Neural cell (in vitro differentiated cells): ENCODE data around the gene PGM1. TPM values are rescaled to one million over a fixed set of nuclear protein-coding genes. Genes with fewer than 3 reads are reported as not detected.

Experiments
- H2AFZ ChIP-seq: fragments of 200-600, 300-800 bp; sonication (generic), shearing (Covaris generic); 2 replicates; pipeline ENCODE4 v1.6.0; 2014; ENCODE audit warnings: low read depth, mild to moderate bottlenecking, antibody characterized with exemption, low read length, moderate library complexity
- H3F3A ChIP-seq: fragments of 200-600 bp; shearing (Covaris generic); 2 replicates; pipeline ENCODE4 v1.6.1; 2016; ENCODE audit warnings: mild to moderate bottlenecking, moderate library complexity, mixed read lengths, antibody characterized with exemption, low read length; ENCODE audit not compliant: insufficient read depth, poor library complexity, severe bottlenecking
- H3K27ac ChIP-seq: fragments of 200-600, 300-800 bp; sonication (generic), shearing (Covaris generic); 2 replicates; pipeline ENCODE4 v1.5.1; 2014; ENCODE audit warnings: mild to moderate bottlenecking, low read length, moderate library complexity
- H3K27me3 ChIP-seq: fragments of 300-800, 200-600 bp; sonication (generic), shearing (Covaris generic); 2 replicates; pipeline ENCODE4 v1.6.0; 2014; ENCODE audit warnings: mild to moderate bottlenecking, low read depth, low read length, moderate library complexity; ENCODE audit not compliant: insufficient read depth
- H3K36me3 ChIP-seq: fragments of 300-800, 200-600 bp; sonication (generic), shearing (Covaris generic); 2 replicates; pipeline ENCODE4 v1.5.1; 2014; ENCODE audit warnings: mild to moderate bottlenecking, antibody characterized with exemption, low read length, moderate library complexity; ENCODE audit not compliant: insufficient read depth
- H3K4me2 ChIP-seq: fragments of 300-800, 200-600 bp; sonication (generic), shearing (Covaris generic); 2 replicates; pipeline ENCODE4 v1.6.0; 2014; ENCODE audit warnings: mild to moderate bottlenecking, low read length
- H3K4me3 ChIP-seq: fragments of 300-800, 200-600 bp; sonication (generic), shearing (Covaris generic); 2 replicates; pipeline ENCODE4 v1.5.1; 2014; ENCODE audit warnings: mild to moderate bottlenecking, low read length, moderate library complexity
- H3K79me2 ChIP-seq: fragments of 200-600 bp; shearing (Covaris generic); replicated peaks from 2 replicates; pipeline ENCODE4 v1.6.0; 2014; ENCODE audit warnings: mild to moderate bottlenecking, low read length, moderate library complexity; ENCODE audit not compliant: insufficient read depth
- H3K9ac ChIP-seq: fragments of 300-800, 200-600 bp; sonication (generic), shearing (Covaris generic); 2 replicates; pipeline ENCODE4 v1.6.1; 2016; ENCODE audit warnings: mild to moderate bottlenecking, low read length, mixed read lengths
- H3K9me2 ChIP-seq: fragments of 200-600 bp; shearing (Covaris generic); 2 replicates; pipeline ENCODE4 v1.6.1; 2016; ENCODE audit warnings: mild to moderate bottlenecking, low read length, mixed read lengths; ENCODE audit not compliant: insufficient read depth
- H3K9me3 ChIP-seq: fragments of 200-600, 300-800 bp; sonication (generic), shearing (Covaris generic); 2 replicates; pipeline ENCODE4 v1.6.1; 2016; ENCODE audit warnings: mild to moderate bottlenecking, mixed run types, low read length, moderate library complexity, mixed read lengths
- H4K20me1 ChIP-seq: fragments of 200-600 bp; shearing (Covaris generic); 2 replicates; pipeline ENCODE4 v1.6.1; 2016; ENCODE audit warnings: mild to moderate bottlenecking, mixed run types; ENCODE audit not compliant: insufficient read depth
- EZH2 ChIP-seq: fragments of 200-600, 300-800 bp; shearing (Covaris generic), sonication (generic); IDR thresholded peaks from 2 replicates; pipeline ENCODE4 v1.6.1; 2014; ENCODE audit warnings: antibody characterized with exemption, low read length, borderline replicate concordance, mild to moderate bottlenecking; ENCODE audit not compliant: insufficient read depth, poor library complexity, severe bottlenecking
- MXI1 ChIP-seq: fragments of 450-650 bp; conservative IDR thresholded peaks from 2 replicates; pipeline ENCODE4 v1.6.1; 2014; ENCODE audit warnings: antibody characterized with exemption, mild to moderate bottlenecking; ENCODE audit not compliant: poor library complexity, severe bottlenecking
- POLR2AphosphoS5 ChIP-seq: IDR thresholded peaks from 2 replicates; pipeline ENCODE4 v1.6.1; 2012
- RAD21 ChIP-seq: fragments of 450-650 bp; conservative IDR thresholded peaks from 2 replicates; pipeline ENCODE4 v1.6.1; 2014; ENCODE audit warnings: antibody characterized with exemption, mild to moderate bottlenecking, moderate library complexity
- SMC3 ChIP-seq: fragments of 450-650 bp; conservative IDR thresholded peaks from 2 replicates; pipeline ENCODE4 v1.6.1; 2014; ENCODE audit warnings: antibody characterized with exemption, mild to moderate bottlenecking, moderate library complexity; ENCODE audit not compliant: poor library complexity
- TAF1 ChIP-seq: IDR thresholded peaks from 2 replicates; pipeline ENCODE4 v1.6.1; 2012; ENCODE audit warnings: low read depth
- polyA plus RNA-seq: library from polyadenylated mRNA; depleted of rRNA; stranded (reverse); fragments of >200 nt; gene quantifications from 2 replicates; pipeline ENCODE4 v1.2.3, GENCODE V29; 2014
- TF ChIP-seq, protein P1 (sequence below): fragments of 450-650 bp; IDR thresholded peaks from 2 replicates; pipeline ENCODE4 v1.5.1; 2014; ENCODE audit warnings: antibody characterized with exemption, mild to moderate bottlenecking, moderate library complexity; ENCODE audit not compliant: poor library complexity, severe bottlenecking
- TF ChIP-seq, protein P2 (sequence below): IDR thresholded peaks from 2 replicates; pipeline ENCODE4 v1.6.1; 2012; ENCODE audit warnings: borderline replicate concordance

Gene PGM1
- polyA plus RNA-seq, 1 donor from 2014 or later: 2.9 TPM

DNA sequence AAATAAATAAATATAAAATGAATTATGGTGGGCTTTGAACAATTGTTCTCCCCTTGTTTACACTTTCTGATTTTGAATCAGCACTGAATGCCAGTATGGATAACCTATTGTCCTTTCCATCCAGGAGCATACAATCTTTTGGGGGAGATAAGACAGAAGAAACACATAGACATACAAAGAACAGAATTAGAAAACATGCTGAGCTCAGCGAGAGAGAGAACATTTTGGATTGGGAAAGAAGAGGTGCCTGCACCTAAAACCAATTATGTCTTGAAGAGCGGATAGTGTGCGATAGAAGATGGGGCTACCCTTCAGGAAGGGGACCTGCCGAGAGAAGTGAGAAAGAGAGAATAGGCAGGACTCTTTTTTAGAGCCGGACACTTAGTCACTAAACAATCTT is 6.6 kb downstream of the PGM1 start:
- H3F3A ChIP-seq: no peaks in the 10 kb centered on the region
- TF ChIP-seq RAD21 (no peak), EZH2 (no peak), POLR2AphosphoS5 (no peak), MXI1 (no peak), SMC3 (no peak), TAF1 (no peak)
- TF ChIP-seq, protein P1, sequence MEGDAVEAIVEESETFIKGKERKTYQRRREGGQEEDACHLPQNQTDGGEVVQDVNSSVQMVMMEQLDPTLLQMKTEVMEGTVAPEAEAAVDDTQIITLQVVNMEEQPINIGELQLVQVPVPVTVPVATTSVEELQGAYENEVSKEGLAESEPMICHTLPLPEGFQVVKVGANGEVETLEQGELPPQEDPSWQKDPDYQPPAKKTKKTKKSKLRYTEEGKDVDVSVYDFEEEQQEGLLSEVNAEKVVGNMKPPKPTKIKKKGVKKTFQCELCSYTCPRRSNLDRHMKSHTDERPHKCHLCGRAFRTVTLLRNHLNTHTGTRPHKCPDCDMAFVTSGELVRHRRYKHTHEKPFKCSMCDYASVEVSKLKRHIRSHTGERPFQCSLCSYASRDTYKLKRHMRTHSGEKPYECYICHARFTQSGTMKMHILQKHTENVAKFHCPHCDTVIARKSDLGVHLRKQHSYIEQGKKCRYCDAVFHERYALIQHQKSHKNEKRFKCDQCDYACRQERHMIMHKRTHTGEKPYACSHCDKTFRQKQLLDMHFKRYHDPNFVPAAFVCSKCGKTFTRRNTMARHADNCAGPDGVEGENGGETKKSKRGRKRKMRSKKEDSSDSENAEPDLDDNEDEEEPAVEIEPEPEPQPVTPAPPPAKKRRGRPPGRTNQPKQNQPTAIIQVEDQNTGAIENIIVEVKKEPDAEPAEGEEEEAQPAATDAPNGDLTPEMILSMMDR: no peak
- H3K9ac ChIP-seq: no peak overlapping the region
- H3K79me2 ChIP-seq: no peaks in the 10 kb centered on the region
- no peaks in the 10 kb centered on the region for H3K27me3 ChIP-seq
- no peak overlapping the region for H3K4me3 ChIP-seq
- no peak overlapping the region for H2AFZ ChIP-seq
- no peaks in the 10 kb centered on the region for H3K9me2 ChIP-seq
- H4K20me1 ChIP-seq: no peaks in the 10 kb centered on the region
- no peaks in the 10 kb centered on the region for H3K9me3 ChIP-seq
- no peaks in the 10 kb centered on the region for H3K36me3 ChIP-seq
- H3K4me2 ChIP-seq: no peak overlapping the region
- no peak overlapping the region for H3K27ac ChIP-seq

DNA sequence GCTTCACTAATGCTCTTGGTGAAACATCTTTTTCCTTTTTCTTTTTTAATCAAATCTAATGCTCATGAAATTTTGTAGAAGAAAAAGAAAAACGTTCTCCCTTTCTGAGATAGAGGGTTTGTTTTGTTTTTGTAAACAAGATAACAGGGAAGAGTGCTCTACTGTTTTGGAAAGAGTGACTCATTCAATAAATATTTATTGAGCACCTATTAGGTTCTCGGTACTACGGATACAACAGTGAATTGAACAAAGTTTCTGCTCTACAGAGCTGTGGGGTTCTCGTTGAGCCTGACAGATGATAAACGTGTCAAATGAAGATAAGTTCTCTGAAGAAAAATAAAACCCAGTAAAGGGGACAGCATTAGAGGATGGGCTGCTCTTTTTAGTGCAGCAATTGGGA is 7.0 kb downstream of the PGM1 start:
- Histone ChIP-seq H3K9me2 (no peaks in the 10 kb centered on the region), H3K36me3 (no peaks in the 10 kb centered on the region), H3K79me2 (no peaks in the 10 kb centered on the region), H3F3A (no peaks in the 10 kb centered on the region), H4K20me1 (no peaks in the 10 kb centered on the region), H3K9me3 (no peaks in the 10 kb centered on the region), H3K27me3 (no peaks in the 10 kb centered on the region), H2AFZ (no peak overlapping the region), H3K4me2 (no peak overlapping the region), H3K4me3 (no peak overlapping the region), H3K27ac (no peak overlapping the region), H3K9ac (no peak overlapping the region)
- TF ChIP-seq, protein P2, sequence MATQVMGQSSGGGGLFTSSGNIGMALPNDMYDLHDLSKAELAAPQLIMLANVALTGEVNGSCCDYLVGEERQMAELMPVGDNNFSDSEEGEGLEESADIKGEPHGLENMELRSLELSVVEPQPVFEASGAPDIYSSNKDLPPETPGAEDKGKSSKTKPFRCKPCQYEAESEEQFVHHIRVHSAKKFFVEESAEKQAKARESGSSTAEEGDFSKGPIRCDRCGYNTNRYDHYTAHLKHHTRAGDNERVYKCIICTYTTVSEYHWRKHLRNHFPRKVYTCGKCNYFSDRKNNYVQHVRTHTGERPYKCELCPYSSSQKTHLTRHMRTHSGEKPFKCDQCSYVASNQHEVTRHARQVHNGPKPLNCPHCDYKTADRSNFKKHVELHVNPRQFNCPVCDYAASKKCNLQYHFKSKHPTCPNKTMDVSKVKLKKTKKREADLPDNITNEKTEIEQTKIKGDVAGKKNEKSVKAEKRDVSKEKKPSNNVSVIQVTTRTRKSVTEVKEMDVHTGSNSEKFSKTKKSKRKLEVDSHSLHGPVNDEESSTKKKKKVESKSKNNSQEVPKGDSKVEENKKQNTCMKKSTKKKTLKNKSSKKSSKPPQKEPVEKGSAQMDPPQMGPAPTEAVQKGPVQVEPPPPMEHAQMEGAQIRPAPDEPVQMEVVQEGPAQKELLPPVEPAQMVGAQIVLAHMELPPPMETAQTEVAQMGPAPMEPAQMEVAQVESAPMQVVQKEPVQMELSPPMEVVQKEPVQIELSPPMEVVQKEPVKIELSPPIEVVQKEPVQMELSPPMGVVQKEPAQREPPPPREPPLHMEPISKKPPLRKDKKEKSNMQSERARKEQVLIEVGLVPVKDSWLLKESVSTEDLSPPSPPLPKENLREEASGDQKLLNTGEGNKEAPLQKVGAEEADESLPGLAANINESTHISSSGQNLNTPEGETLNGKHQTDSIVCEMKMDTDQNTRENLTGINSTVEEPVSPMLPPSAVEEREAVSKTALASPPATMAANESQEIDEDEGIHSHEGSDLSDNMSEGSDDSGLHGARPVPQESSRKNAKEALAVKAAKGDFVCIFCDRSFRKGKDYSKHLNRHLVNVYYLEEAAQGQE: no peak
- no peak for TF ChIP-seq SMC3
- no peak for TF ChIP-seq EZH2
- TF ChIP-seq POLR2AphosphoS5: no peak

DNA sequence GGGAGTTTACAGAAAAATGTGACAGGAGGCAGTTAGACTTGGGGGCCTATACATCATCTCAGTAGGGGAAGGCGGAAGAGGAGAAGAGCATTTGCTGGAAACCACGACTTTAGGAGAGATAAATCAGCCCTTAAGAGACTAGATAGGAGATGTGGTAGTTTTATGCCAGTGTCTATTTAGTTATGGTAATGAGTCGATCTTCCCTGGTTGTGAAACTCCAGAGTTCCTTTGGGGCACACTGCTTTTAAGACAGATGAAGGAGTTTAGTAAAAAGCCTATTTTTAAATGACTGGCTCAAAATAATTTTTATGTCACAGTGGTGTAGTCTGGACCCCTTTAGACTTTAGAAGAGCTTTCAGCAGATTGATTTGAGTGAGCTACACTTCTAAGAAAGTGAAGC is 7.8 kb downstream of the PGM1 start:
- H3K4me3 ChIP-seq: no peak overlapping the region
- H3F3A ChIP-seq: no peaks in the 10 kb centered on the region
- TF ChIP-seq TAF1 (no peak), EZH2 (no peak), SMC3 (no peak)
- H3K79me2 ChIP-seq: no peaks in the 10 kb centered on the region
- H3K4me2 ChIP-seq: no peak overlapping the region
- H3K9ac ChIP-seq: no peak overlapping the region
- no peak overlapping the region for H2AFZ ChIP-seq
- H3K27ac ChIP-seq: no peak overlapping the region
- H3K27me3 ChIP-seq: no peaks in the 10 kb centered on the region
- no peaks in the 10 kb centered on the region for H3K36me3 ChIP-seq
- no peaks in the 10 kb centered on the region for H3K9me2 ChIP-seq
- no peaks in the 10 kb centered on the region for H3K9me3 ChIP-seq
- no peaks in the 10 kb centered on the region for H4K20me1 ChIP-seq
